Left renal pelvis (tissue), 4 donors: Measurements from ENCODE around the gene CDRT15. TPM values are rescaled to one million over a fixed set of nuclear protein-coding genes. Genes with fewer than 3 reads are reported as not detected.
"Not testable (repeated sequence)": the region's sequence is repeated elsewhere in the genome, so short reads cannot be mapped to it uniquely, and the experiment has no call there.

Experiments
- DNase-seq, 4 donors: peaks; one replicate each; pipeline ENCODE4 v3.0.0-alpha.2; 2013; ENCODE audit warnings: low read depth in 4 of 4, low spot score in 3 of 4
- polyA plus RNA-seq, 4 donors: library from polyadenylated mRNA; unstranded; fragments of 120-200 nt; gene quantifications; one replicate each; pipeline ENCODE4 v1.2.1, GENCODE V29; 2013; ENCODE audit not compliant: insufficient read length in 4 of 4

Gene CDRT15
- polyA plus RNA-seq, 4 donors: 0.40 to 0.76 (median 0.55) TPM

DNA sequence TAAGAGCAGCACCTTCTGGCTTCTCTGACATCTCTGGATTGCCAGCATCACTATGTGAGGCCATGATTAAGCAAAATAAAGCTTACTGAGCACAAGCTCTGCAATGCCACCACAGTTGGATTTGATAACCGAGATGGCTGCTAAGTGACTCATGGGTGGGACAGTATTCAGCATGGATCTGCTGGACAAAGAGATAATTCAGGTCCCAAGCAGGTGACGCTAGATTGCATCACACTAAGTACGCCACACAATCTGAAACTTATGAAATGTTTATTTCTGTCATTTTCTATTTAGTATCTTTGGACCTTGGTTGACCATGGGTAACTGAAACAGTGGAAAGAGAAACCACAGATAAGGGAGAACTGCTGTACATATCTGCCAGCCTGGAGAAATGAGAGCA lies 27.4 kb downstream of the CDRT15 start:
- DNase-seq: no peak

DNA sequence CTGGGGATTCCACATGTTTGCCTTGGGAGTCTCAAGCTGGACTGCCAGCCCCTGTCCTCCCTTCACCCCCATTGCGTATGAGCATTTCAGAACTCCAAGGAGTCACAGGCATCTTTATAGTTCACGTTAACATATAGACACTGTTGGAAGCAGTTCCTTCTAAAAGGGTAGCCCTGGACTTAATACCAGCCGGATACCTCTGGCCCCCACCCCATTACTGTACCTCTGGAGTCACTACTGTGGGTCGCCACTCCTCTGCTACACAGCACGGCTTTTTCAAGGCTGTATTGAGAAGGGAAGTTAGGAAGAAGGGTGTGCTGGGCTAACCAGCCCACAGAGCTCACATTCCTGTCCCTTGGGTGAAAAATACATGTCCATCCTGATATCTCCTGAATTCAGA lies 28.9 kb downstream of the CDRT15 start:
- no peak for DNase-seq

DNA sequence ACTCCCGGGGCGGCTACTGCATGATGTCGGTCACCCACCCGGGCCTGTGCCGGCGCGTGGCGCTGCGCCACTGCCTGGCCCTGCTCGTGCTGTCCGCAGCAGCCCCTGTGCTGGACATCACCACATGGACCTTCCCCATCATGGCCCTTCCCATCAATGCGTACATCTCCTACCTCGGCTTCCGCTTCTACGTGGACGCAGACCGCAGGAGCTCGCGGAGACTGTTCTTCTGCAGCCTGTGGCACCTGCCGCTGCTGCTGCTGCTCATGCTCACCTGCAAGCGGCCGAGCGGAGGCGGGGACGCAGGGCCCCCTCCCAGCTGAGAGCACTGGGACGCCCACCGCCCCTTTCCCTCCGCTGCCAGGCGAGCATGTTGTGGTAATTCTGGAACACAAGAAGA lies 29.8 kb downstream of the CDRT15 start:
- DNase-seq: no peak

DNA sequence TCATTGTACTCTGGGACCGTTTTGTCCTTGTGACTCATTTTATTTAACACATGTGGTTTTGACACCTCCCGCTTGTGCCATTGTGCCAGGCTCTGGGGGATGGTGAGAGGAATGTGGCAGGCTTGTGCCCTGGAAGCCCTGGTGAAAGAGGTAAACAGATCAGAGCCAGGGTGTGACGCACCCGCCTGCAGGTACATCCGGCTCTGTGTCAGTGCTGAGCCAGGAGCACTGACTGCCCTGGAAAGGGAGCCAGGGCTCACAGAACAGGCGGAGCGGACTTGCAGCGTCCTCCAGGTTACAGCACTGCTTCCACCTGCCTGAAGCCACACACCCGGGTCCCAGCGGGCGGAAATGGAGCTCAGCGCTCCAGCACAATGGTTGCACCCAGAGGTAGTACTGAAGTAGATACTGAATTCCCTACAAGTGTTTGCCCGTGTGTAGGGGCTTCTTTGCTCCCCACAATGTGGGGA lies 30.6 kb downstream of the CDRT15 start:
- no peak for DNase-seq

DNA sequence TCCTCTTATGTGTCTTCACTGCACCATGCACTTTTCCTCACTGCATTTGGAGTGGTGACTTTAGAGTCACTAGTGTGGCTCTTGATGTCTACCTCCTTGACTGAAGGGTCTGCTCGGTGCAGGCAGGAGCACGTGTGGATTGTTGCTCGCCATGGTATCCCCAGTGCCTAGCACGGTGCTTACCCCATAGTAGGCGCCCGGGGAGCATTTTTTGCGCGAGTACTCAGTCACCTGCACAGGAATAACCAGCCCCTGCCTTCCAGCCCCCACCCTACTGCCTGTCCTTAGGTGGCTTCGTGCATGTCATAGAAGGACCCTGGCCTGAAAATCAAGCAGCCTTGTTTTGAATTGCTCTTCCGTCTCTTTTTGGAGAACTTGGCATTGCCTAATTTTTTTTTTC lies 31.3 kb downstream of the CDRT15 start:
- no peak for DNase-seq

DNA sequence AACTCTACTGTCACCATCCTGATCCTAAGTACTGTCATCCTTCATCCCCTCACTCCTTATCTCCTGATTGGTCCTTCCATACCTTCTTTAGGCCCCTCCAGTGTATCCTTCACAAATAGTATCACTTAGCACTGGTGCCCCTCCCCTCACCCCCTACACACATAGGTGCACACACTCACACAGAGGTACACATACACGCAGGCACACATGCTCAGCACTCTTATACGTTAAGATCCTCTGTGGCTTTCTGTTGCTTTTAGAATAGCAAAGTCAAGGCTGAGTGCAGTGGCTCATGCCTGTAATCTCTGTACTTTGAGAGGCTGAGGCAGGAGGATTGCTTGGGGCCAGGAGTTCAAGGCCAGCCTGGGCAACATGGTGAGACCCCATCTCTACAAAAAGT lies 32.1 kb downstream of the CDRT15 start:
- no peak for DNase-seq

DNA sequence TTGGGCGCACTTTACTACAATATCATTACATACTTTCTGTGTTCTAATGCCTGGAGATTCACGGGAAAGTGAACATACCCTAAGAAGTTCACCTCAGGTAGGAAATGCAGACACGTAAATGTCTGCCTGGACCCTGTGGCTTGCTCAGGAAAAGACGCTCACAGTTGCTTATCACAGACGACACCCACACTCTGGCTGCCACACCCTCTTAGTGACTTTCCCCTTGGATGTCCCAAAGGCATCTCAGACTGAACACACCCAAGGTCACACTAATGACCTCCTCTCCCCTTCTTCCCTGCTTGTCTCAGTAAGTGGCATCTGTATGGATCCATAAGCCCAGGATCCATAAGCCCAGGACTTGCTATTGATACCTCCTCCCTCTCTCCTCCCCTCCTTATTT lies 32.6 kb downstream of the CDRT15 start:
- no peak for DNase-seq

DNA sequence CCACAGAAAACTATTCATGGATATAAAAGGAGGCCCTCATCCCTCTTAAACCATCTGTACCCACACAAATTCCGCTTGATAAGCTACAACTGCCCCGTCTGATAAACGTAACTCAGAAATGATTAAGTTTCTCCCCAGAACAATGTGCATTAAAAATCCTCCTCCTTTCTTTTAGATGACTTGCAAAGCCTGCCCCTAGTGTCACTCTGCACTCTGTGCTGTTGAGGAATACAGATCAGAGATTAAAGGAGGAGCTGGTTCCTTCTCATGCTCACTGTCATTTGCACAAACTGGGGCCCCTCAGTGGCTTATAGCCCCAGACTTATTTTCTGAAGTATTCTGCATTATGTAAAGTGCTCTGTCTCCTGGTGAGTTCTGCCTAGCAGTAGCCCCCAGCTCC lies 33.3 kb downstream of the CDRT15 start:
- no peak for DNase-seq

DNA sequence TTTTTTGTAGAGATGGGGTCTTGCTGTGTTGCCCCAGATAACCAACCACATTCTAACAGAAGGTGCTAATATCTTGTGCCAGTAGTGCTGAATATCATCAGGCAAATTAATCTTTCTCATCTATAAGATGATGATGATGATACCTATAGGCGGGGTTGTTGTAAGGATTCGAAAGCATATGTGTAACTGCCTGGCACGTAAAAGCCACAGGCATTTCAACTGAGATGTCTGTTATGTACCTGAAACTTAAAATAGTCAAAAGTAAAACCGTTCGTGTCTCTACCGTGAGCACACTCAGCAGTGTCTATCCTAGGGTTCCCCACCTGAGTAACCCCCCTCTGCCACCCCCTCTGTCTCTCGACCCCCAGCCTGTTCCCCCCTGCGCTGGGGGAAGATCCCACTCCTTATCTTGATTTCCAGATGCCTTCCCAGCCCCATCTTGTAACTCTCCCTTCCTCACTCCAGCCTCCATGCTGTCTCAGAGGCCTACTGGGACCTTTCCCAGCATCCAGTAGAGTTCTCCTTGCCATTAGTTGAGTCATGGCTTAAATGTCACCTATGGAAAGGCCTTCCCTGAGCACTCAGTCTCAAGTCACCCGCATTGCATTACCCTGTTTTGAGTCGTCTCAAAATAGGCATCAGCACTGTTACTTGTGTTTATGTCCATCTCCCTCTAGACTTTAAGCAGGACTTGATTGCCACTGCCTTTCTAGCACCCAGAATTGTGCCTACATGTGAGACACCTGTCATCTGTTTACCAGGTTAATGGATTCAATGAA lies 34.1 kb downstream of the CDRT15 start:
- DNase-seq: no peak

DNA sequence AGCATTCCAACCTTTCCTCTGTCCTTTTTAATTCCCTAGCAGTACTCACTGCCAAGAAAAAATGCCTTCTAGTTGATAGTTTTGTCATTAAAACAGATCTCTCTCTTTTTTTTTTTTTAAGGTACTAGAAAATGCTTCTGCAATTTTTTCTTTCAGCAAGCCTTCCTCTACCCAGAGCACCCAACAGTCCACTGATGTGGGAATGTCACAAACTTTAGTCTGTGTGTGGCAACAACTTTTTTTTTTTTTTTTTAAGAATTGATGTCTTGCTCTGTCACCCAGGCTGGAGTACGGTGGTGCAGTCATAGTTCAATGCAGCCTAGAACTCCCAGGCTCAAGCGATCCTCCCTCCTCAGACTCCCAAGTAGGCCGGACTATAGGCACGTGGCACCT lies 34.7 kb downstream of the CDRT15 start:
- no peak for DNase-seq

DNA sequence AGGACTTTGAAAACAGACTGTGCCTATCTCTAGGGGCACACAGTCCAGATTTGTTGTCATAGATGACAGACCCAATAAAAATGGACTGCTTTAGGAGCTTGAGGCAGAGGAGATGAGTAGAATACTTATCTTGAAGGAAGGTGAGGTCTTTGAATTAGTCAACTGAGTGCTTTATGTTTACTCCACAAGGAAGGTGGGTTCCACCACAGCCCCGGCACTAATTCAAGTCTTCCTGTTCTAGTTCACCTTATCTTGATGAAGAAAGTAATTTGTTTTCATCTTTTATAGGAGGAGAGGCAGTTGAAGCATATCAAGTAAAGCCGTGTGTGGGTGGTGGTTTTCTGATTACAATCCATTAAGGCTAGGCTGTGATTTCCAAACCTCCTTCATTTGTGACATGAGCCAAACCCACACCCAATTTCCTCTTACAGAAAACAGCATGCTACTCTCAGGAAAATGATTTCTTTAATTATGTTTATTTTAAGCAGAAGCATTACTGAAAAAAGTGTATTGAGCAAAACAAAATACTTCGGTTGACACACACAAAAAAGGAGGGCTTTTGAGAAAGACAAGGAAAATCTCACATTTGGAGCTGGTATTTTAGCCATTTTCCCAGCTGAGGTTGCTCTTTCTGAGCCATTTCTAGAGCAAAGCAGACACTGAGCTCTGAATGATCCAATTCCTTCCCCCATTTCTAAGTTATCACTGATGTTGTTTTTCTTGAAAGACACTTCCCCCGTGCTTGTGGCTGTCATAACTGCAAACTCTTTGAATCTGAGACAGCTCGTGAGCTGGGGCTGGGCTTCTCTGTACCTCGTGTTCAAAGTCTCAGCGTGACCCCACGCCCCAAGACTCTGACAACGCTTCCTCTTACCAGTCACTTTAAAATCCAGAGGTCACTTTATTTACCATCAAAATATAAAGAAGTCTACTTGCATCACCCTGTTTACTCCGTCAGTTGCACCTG lies 35.4 kb downstream of the CDRT15 start:
- DNase-seq: no peak

DNA sequence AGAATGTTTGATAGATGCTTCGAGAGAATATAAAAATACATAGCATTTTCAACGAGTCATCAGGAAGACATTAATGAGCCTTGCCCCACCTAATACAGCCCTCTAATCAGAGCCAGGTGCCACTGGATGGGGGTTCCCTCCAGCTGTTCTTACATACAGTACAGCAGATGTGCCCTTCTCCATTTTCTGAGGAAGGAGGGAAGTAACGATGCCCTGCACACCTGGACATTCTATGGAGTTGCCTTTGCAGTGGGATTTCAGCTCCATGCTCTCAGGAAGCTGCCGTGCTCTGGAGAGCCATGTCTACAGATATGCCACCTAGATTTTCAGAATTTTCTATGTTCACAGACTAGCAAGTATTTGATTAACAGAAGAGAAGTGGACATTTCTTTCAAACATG lies 36.3 kb downstream of the CDRT15 start:
- no peak for DNase-seq

DNA sequence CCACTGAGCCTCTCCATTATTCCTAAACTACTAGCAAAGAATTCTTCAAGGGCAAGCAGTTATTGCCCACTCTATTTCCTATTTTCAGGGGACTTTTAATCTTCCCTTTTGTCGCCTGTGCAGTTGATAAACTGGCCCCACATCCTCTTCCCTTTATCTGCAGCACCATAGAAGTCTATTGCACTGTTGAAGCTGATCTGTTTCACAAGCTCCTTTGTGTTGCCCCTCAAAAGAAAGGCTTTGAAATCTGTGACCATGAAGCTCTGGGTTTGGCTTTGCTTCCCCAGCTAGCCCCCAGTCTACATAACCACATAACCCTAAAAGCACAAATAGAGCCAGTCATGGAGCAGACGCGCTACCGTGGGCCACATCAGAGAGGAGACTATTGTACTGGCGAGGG lies 37.1 kb downstream of the CDRT15 start:
- DNase-seq: no peak

DNA sequence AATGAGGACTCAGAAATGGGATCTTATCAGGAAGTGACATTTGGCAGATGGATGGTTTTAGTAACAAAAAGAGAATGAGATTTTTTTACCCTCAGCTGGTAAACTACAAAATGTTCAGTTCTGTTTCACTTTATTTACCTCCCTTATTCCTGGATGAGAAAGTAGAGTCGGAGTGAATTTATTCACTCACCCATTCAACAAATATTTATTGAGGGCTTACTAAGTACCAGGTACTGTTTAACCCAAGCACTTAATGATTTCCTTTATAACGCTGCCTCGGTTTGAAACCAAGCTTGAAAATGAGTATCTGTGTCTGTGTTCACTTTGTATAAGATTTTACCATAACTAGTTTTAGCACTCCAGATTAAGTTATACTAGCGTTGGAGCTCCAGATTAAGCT lies 38.1 kb downstream of the CDRT15 start:
- DNase-seq: no peak

DNA sequence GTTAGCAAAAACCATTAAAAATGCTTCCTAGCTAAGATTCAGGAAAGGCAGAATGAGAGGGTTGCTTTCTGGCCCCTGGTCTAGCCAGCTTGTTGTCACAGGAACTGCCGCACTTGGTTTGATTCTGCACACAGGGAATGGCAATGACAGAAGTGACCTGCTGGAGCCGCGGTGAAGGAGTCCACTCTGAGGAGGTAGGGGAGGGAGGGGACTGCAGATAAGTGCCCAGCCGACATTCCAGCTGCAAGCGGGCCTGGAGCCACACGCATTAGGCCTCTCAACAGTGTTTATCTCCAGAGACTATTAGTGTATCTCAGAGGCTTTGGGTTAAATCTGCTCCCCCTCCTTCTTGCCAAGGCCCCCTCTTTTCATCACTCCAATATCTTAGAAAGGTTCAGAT lies 38.6 kb downstream of the CDRT15 start:
- no peak for DNase-seq

DNA sequence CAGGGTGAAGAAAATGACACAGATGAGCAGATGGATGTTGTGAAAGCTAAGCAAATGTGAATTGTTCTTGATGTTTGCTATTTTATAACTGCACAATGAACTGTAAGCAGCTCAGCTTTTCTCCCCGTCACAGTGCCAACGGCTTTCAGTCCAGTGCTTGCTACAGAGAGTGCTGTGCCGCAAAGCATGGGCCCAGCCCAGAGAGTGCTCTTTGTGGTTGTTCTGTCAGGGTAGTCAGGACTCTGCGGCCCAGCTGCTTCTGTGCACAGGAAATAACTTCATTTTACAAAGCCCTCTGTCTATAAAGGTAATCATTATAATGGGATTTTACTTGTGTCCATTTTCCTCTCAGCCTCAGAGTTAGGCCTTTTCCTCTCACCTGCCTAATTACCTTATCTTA lies 39.1 kb downstream of the CDRT15 start:
- DNase-seq: no peak

DNA sequence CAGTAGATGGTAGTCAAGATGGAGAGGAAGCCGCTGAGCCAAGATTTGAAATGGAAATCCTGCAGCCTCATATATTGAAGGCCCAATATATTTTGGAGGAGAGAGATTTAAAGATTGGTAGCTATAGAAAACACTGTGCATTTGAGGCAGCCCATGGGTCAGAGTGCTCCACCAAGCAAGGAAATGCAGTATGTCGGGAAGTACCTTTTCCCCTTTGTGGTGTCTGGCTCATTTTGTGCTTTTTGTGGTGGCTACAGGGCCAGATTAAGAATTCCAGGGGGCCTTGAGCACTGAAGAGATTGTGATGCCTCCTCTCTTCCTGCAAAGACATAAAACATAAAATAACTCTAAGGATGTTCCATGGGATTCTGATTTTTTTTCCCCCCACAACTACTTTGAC lies 39.6 kb downstream of the CDRT15 start:
- no peak for DNase-seq

DNA sequence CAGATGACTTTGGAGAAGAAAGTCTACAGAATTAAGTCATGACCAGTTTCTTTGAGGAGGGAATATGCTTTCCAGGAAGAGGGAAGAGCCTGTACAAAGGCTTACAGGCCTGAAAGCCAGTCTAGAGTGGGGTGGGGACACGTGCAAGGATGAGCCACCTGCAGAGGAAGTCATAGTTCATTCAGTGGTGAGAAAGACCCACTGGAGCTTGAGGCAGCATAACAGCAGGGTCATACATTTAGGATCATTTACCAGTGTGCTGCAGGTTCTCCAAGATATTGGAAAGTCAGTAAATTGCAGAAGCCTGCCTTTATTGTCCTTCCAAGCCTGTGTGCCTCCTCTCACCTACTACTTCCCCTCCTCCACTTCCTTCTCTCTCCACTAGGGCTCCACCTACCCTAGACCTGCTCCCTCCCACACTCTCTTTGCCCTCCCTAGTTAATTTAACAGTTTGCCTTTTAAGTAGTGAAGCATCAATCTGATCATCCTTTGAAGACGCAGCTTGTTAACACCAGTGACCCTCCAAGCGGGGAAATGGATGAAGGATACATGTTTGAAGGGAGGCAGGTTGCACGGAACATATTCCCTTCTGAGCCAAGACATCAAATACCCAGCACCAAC lies 40.2 kb downstream of the CDRT15 start:
- no peak for DNase-seq

DNA sequence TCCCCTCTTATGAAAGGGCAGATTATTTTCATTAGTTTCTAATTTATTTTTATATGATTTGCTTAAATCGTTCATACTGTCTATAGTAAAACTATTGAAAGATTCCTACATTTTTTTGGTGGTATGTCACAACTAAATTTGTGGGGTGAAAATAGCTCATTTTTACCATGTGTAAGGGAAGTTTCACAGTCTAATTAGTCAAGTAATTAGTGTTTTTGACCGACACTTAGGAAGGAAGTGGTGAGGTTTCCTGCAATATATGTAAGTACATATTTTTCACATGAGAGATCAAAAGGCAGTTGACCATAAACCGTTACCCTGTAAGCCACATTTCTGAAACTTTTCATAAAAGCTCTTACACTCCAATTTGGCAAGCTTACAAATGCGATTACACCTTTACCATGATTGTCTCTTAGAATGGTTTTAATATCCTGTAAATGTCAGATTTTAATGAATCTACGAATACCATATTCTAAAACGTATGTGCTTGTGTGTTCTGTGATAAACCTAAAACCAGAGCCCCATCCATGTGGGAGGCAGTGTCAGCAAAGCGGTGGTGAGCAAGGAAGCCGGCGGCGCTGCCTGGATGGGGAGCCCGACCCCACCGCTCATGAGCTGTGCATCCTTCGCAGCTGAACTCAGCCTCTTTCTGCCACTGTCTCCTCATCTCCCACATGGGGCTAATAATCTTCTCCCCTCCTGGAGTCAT lies 43.9 kb downstream of the CDRT15 start:
- not testable (repeated sequence) for DNase-seq

DNA sequence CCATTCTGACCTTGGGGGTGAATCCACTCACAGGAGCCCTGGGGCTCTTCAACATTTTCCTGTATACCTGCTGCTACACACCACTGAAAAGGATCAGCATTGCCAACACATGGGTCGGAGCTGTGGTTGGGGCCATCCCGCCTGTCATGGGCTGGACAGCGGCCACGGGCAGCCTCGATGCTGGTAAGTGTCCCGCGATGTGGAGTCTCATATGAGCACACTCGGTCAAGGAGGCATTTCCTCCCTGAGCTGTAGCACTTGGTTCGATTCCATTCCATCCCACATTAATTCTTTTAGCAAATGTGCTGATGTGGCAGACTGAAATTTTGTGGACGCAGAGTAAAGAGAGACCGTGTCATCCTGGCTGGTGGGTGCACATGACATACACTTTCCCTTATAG lies 44.6 kb downstream of the CDRT15 start:
- not testable (repeated sequence) for DNase-seq

DNA sequence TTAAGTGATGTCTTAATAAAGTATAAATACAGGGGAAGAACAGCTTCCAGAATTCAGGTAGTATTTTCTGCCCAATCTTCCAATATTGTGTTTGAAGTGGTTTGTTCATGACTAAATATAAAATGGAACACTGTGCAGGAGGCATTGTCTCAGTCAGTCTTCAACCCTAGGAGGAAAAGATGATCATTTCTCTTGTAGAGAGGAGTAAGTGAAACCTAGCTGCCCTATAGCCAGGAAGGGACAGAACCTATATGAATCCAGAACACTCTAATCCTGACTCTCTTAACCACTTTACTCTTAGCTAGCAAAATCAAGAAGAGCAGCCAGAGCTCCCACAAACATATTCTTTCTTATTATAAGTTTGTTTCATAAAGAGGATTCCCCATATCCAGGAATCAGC lies 45.2 kb downstream of the CDRT15 start:
- not testable (repeated sequence) for DNase-seq
